DMS153 treated with DMSO at 0.1 percent for 48 hours (cell line): ENCODE results near the gene NLRP13.
"Not testable (repeated sequence)": the region's sequence is repeated elsewhere in the genome, so short reads cannot be mapped to it uniquely, and the experiment has no call there.

Experiments
- DNase-seq: peaks from one replicate; lab custom pipeline; 2025; ENCODE audit not compliant: unreplicated experiment; lab: John Stamatoyannopoulos, UW

Gene NLRP13

GRCh38 chr19:55931936-55932386, at the start of gene NLRP13:
NLRP13 (minus strand) TSS chr19:55932336; CDS start chr19:55932311, 25 bp downstream.
- no peak for DNase-seq

GRCh38 chr19:55980415-55980814, 48.3 kb upstream of the NLRP13 start:
- DNase-seq, result no peak

- no peak for DNase-seq
These were observed 41.8 kb upstream of the NLRP13 start for GRCh38 chr19:55973982-55974381.

- no peak for DNase-seq
These were observed 30.1 kb upstream of the NLRP13 start for GRCh38 chr19:55962186-55962585.

GRCh38 chr19:55959996-55960675, 28.0 kb upstream of the NLRP13 start:
- no peak for DNase-seq

GRCh38 chr19:55958356-55958755, 26.2 kb upstream of the NLRP13 start:
- DNase-seq, result no peak

- no peak for DNase-seq
These were observed 24.3 kb upstream of the NLRP13 start for GRCh38 chr19:55956431-55956830.

GRCh38 chr19:55950566-55950965, 18.4 kb upstream of the NLRP13 start:
- DNase-seq, result not testable (repeated sequence)

- DNase-seq, result no peak
These were observed 15.4 kb upstream of the NLRP13 start, which contains the start of gene NLRP8 for GRCh38 chr19:55947532-55947931. NLRP8 (plus strand) TSS chr19:55947832.

- DNase-seq, result no peak
These were observed 8.2 kb upstream of the NLRP13 start for GRCh38 chr19:55940306-55940705.

- DNase-seq, result no peak
These were observed 7.1 kb upstream of the NLRP13 start for GRCh38 chr19:55939206-55939605.

- no peak for DNase-seq
These were observed 3.1 kb upstream of the NLRP13 start for GRCh38 chr19:55935206-55935605.

- DNase-seq, result no peak
These were observed 1.1 kb downstream of the NLRP13 start for GRCh38 chr19:55930996-55931515.

GRCh38 chr19:55929258-55929657, 2.9 kb downstream of the NLRP13 start:
- DNase-seq, result not testable (repeated sequence)

GRCh38 chr19:55927991-55928390, 4.1 kb downstream of the NLRP13 start:
- DNase-seq, result no peak

GRCh38 chr19:55923556-55923955, 8.6 kb downstream of the NLRP13 start:
- DNase-seq, result no peak

- no peak for DNase-seq
These were observed 18.4 kb downstream of the NLRP13 start for GRCh38 chr19:55913643-55914268.

- DNase-seq, result no peak
These were observed 19.2 kb downstream of the NLRP13 start for GRCh38 chr19:55912916-55913315.

- DNase-seq, result no peak
These were observed 22.3 kb downstream of the NLRP13 start for GRCh38 chr19:55909801-55910200.

GRCh38 chr19:55907746-55908145, 24.4 kb downstream of the NLRP13 start:
- no peak for DNase-seq

GRCh38 chr19:55907286-55907685, 24.9 kb downstream of the NLRP13 start:
- no peak for DNase-seq

- no peak for DNase-seq
These were observed 29.9 kb downstream of the NLRP13 start for GRCh38 chr19:55902080-55902751.
